ENCODE data around the gene VEPH1.

Gene VEPH1

DNA sequence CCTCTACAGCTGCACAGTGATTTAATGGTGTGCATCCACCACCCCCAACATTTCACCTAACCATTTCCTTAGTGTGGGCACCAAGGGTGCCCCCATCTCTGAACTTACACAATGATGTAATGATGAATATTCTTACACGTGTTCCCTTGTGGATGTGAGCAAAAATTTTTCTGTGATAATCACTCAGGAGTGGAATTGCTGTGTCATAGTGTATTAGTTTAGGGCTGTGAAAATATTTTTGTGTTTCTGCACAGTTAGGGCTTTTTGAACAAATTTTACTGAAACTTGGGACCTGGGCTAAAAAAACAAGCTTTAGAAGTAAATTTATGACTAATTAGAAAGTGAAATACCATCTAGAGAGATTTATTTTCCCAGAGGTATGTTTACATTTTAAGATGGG is 208.7 kb downstream of the VEPH1 start:
- no peak for DNase-seq

- no peak for DNase-seq
These were observed 212.4 kb downstream of the VEPH1 start for GRCh38 chr3:157290766-157291165.

GRCh38 chr3:157285966-157286365 is 217.2 kb downstream of the VEPH1 start:
- DNase-seq, result no peak

GRCh38 chr3:157285141-157285540 is 218.1 kb downstream of the VEPH1 start:
- no peak for DNase-seq

DNA sequence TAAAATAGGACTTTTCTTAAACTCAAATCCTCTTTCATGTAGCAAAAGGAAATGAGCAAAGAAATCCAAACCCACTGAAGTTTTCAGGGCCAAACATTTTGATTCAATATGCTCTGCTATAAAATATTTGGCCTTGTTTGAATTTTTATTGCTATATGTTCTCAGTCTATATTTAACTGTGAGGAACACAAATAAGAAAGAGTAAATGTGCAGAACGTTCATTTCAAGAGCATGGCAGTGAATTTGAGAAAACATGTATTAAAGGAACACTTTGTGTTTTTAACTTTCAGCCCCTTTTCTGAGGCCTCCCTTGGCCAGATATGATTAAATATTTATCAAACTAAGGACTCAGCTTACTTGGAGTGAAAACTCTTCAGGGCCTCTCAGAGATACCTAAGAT is 218.5 kb downstream of the VEPH1 start:
- DNase-seq, result no peak

GRCh38 chr3:157282261-157283191 is 220.7 kb downstream of the VEPH1 start:
- no peak for DNase-seq

GRCh38 chr3:157280786-157281185 is 222.4 kb downstream of the VEPH1 start:
- DNase-seq, result no peak

- DNase-seq, result no peak
These were observed 222.9 kb downstream of the VEPH1 start for GRCh38 chr3:157280354-157280753.

GRCh38 chr3:157279237-157279636 is 224.0 kb downstream of the VEPH1 start:
- DNase-seq, result no peak

- DNase-seq, result no peak
These were observed 226.4 kb downstream of the VEPH1 start for GRCh38 chr3:157276801-157277200.

GRCh38 chr3:157275832-157276231 is 227.4 kb downstream of the VEPH1 start:
- no peak for DNase-seq

- no peak for DNase-seq
These were observed 228.5 kb downstream of the VEPH1 start for GRCh38 chr3:157274644-157275137.

DNA sequence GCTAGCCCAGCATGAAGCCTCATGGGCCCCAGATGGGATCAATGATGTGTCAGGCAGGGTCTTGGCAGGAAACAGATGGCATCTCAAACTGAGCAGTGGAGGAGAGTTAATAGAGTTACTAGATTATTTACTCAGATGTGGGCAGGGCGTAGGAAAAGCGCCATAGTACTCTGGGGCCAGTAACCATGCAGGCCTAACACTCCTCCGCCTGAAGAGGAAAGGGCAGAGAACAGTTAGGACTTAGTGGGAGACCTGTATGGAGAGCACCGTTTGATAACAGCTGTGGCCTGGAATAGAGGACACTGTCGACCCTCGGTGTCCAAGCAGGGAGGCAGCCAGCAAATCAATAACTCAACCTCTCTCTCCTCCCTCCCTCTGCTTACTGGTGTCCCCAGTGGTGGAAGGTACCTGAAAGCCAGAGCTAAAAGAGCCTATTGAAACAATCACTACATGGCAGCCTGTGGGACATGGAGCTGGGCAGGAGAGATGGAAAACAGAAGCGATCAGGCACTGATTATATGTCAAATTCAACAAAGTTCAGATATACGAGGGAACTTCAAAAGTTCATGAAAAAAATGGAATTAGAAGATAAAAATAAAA is 231.8 kb downstream of the VEPH1 start:
- no peak for DNase-seq

DNA sequence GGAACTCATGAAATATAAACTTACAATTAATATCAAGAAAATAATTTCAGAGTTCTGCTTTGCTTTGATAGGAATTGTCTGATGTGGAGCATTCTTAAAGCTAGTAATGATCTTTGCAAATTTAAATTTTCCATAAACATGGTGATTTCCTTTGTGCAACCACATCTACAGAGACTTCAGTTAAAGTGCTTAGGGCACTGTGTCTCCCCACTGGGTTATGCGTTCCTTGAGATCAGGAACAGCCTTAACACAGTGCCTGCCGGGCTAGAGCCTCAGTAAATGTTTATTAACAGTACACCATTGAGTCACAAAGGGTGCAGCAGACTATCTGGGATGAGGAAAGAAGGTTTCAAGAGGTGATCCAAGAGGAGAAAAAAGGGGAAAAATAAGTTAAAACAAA is 235.2 kb downstream of the VEPH1 start:
- DNase-seq, result no peak

DNA sequence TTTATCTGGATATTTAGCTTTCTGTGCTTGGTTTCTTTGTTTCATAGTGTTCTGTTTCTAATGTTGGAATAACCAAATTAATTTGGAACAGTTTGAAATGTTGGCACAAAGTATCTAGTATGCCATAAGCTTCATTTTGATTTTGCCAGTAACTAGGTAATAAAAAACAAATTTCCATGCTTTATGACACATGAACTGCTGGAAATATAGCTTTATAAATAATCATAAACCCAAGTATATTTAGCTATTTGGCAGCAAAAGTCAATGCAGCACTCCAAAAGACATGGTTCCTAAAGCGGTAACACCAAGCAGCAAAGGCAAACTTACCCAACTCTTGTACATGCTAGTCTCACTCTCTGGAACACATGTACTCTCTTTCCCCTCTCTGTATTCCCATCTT is 237.3 kb downstream of the VEPH1 start:
- DNase-seq, result no peak

- no peak for DNase-seq
These were observed 240.2 kb downstream of the VEPH1 start for GRCh38 chr3:157263027-157263426.

- no peak for DNase-seq
These were observed 242.2 kb downstream of the VEPH1 start for GRCh38 chr3:157261000-157261399.

DNA sequence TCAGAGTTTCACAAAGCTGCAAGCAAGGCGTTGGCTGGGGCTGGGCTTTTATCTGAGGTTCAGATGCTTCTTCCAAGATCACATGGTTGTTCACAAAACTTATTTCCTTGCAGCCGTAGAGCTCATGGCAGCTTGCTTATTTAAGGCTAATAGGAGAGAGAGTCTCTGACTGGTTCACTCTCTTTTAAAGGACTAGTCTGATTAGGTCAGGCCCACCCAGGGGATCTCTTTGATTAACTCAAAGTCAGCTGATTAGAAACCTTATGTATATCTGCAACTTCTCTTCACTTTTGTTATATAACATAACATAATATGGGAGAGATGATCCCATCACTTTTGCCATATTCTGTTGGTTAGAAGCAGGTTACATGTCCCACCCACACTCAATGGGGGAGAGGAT is 243.4 kb downstream of the VEPH1 start:
- DNase-seq, result no peak

- no peak for DNase-seq
These were observed 246.1 kb downstream of the VEPH1 start for GRCh38 chr3:157257101-157257500.

- no peak for DNase-seq
These were observed 247.4 kb downstream of the VEPH1 start for GRCh38 chr3:157255797-157256196.

GRCh38 chr3:157251685-157252084 is 251.5 kb downstream of the VEPH1 start:
- DNase-seq, result no peak

DNA sequence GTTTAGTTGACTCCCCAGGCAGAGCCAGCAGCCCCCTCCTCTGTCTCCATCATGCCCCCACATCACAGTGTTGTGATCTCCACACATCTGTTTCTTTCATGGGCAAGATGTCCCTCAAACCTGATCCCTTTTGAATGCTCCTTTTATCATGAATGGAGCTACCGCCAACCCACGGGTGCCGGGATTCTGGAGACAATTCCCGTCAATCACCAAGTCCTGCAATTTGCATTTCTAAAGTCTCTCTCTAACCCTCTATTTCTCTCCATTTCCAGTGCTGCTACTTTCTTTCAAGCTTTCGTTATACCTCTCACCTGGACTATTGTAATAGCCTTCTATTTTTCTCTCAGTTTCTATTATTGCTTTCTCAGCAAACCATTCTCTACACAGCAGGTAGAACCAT is 253.6 kb downstream of the VEPH1 start:
- DNase-seq, result no peak

- DNase-seq, result no peak
These were observed 254.4 kb downstream of the VEPH1 start for GRCh38 chr3:157248590-157249422.

All from stimulated activated CD4-positive, alpha-beta T cell treated with anti-CD3 and anti-CD28 coated beads, Interleukin-15, amount 100 ng/mL, for 24 hours (primary cell).